ENCODE data around the gene CLPX. TPM values are rescaled to one million over a fixed set of nuclear protein-coding genes. Genes with fewer than 3 reads are reported as not detected.
"Not testable (repeated sequence)": the region's sequence is repeated elsewhere in the genome, so short reads cannot be mapped to it uniquely, and the experiment has no call there.

The CLPX gene
- total RNA-seq, 1 donor from 2014 or later, result 71.0 TPM

GRCh38 chr15:65204931-65205660 lies 20.0 kb upstream of the CLPX start:
- DNase-seq, result no peak

GRCh38 chr15:65204236-65204930 lies 19.2 kb upstream of the CLPX start:
- DNase-seq, result no peak

- DNase-seq, result no peak
These were observed 16.8 kb upstream of the CLPX start for GRCh38 chr15:65201918-65202317.

DNA sequence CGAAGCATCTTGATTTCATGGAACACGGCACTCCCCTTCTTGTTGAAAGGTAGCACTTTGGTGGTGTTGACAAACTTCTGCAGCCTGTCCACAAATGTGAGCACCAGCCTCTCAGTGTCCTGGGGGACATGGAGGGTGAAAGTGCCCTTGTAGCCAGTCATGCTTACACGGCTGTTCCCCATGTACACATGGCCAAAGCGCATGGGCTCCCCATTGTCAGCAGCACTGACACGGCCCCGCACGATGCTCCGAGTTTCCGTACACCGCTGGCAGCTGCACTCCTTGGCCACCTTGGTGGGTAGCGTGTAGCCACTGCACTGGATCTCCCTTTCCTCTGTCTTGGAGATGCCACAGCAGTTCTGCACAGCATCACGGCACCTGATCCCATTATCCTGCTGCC lies 13.4 kb upstream of the CLPX start:
- DNase-seq, result no peak

DNA sequence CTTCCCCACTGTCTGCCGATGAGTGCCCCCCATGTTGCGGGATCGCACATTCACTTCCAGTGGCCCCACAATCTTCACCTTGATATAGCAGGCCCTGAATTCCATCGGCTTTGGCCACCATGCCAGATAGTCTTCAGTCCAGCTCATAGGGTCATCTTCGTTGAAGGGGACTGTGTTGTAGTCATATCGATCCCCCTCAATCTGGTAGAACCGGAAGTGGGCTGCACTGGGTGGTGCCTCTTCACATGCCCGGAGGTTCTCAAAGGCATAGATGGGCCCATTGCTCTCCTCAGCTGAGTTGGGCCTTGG lies 12.1 kb upstream of the CLPX start:
- no peak for DNase-seq

GRCh38 chr15:65196637-65197336 lies 11.6 kb upstream of the CLPX start:
- DNase-seq, result no peak

DNA sequence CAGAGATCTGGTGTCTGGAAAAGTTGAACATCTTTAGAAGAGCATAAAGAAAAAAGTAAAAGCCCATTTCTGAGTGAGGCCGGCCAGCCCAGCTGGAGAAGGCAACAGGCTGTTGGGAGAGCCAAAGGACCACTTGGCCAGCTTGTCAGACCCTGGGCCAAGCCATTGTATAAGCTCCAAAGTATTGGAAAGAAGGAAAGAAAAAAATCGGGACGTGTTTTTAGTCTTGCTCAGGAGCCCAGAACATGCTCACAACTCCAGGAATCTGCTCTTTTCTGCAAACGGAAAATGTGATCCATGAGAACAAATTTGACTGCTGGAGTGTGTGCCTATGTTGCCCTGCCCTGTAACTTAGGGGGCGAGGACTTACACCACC lies 10.4 kb upstream of the CLPX start:
- DNase-seq, result no peak

DNA sequence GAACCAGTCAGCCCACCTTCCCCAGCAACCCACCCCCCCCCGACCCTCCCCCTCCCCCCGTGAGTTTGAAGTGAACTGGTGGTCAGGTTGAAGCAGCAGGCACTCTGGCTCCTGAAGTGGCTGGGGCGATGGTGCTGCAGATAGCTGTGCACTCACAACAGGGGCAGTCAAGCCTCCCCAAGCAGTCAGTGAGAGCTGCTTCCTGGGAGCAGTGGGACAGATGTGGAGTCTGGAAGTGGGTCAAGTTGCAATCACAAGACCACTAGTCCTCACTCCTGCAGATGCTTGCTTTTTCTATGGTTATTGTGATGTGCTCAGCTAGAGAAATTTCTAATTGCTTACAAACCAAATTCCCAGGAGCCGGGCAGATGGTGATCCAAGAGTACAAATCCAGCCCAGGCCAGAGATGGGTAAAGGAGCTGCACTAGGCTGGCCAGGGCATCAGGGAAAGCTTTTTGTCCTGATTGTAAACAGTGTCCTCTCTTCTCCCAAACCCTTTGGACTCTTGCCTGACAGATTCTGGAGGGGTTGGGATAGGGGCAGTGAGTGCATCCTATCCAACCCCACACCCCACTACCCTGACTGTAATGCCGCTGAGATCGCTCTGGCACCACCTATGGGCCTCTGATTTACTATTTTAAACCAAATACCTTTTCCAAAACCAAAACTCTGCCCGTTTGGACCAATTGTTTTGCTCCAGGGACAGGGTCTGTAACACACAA lies 9.8 kb upstream of the CLPX start:
- no peak for DNase-seq

GRCh38 chr15:65192016-65192415 lies 6.9 kb upstream of the CLPX start:
- DNase-seq, result no peak

GRCh38 chr15:65189102-65189740 lies 4.1 kb upstream of the CLPX start:
- DNase-seq, result no peak

- not testable (repeated sequence) for DNase-seq
These were observed 3.3 kb upstream of the CLPX start for GRCh38 chr15:65188472-65188871.

DNA sequence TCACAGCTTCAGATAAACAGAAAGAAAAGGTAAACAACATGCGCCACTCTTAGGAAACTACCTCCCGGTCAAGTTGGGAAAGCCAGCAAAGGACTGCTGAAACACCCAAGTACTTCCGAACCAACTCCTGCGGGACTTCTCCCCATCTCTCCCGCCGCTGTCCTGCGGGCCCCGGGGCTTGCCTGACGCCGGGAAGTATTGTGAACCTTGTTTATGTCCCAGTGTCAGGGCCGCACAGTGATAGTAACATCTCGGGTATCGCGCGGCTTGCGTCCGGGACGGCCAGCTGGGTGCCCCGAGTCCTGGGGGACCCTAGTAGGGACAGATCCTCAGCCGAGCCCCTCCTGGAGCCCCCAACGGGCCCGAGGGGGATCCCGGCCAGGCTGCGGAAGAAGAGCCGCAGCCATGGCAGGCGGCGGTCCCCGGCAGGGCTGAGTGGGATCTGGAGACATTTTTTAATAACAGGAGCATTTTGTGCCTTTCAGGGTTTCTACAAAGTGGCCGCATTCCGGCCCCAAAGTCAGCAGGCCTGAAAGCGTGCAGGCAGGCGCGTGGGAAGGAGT lies 756 bp downstream of the CLPX start:
- DNase-seq, result no peak

DNA sequence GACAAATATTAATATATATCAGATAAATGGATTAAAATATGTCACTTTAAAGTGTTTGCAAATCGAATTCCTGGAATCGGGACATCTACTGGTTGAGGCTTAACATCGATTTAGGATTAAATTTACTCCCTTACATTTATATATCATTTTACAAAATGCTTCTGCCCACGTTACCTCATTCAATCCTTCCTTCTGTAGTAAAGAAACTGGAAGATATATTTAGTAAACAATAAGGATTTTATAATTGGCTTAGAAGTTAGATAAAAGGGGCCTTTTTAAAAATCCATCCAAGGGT lies 1.3 kb downstream of the CLPX start:
- DNase-seq, result no peak

DNA sequence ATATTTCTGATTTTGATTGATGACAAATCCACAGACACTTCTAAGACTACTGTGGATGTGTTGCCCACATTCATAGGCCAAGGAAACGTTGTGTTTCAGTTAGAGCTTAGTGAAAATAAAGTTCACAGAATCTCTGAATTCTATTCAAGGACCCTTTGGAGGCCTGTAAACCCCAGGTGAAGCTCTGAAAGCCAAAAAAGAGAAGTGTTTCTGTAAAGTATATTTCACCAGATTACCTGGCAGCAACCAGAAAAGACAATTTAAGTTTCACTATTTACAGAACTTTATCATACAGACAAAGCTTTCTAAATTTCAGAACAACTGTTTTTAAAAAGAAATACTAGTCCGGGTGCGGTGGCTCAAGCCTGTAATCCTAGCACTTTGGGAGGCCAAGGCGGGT lies 2.6 kb downstream of the CLPX start:
- no peak for DNase-seq

DNA sequence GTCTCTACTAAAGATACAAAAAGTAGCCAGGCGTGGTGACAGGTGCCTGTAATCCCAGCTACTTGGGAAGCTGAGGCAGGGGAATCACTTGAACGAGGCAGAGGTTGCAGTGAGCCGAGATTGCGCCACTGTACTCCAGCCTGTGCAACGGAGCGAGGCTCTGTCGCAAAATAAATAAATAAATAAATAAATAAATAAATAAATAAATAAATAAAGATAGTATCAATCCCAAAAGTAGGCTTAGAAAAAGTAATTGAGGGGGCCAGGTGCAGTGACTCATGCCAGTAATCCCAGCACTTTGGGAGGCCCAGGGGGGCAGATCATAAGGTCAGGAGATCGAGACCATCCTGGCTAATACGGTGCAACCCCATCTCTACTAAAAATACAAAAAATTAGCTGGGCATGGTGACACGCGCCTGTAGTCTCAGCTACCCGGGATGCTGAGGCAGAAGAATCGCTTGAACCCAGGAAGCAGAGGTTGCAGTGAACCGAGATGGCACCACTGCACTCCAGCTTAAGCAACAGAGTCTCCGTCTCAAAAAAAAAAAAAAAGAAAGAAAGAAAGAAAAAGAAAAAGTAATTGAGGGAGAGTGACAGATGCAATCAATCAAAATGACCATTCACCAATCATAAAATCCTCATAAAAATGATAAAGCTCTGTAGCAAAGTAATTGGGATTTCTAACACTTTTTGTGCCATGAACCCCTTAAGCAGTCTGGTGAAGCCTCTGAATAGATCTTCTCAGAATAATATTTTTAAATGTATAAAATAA lies 3.4 kb downstream of the CLPX start:
- not testable (repeated sequence) for DNase-seq

- no peak for DNase-seq
These were observed 5.0 kb downstream of the CLPX start for GRCh38 chr15:65180167-65180566.

DNA sequence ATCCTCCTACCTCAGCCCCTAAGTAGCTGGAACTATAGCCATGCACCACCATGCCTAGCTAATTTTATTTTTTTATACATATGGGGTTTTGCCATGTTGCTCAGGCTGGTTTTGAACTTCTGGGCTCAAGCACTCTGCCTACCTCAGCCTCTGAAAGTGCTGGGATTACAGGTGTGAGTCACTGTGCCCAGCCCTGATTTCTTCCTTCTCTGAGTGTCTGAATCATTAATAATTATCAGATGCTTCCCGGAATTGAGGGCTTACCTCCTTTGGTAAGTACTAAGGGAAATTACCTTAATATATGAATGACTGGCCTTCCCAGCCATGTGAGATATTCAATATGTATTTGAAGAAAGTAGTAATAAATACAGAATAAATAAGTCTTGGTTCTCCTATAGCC lies 7.2 kb downstream of the CLPX start:
- no peak for DNase-seq

- DNase-seq, result no peak
These were observed 9.1 kb downstream of the CLPX start for GRCh38 chr15:65176056-65176455.

- DNase-seq, result no peak
These were observed 9.6 kb downstream of the CLPX start for GRCh38 chr15:65175511-65175910.

- no peak for DNase-seq
These were observed 10.6 kb downstream of the CLPX start for GRCh38 chr15:65174509-65174908.

GRCh38 chr15:65172531-65172930 lies 12.6 kb downstream of the CLPX start:
- DNase-seq, result no peak

DNA sequence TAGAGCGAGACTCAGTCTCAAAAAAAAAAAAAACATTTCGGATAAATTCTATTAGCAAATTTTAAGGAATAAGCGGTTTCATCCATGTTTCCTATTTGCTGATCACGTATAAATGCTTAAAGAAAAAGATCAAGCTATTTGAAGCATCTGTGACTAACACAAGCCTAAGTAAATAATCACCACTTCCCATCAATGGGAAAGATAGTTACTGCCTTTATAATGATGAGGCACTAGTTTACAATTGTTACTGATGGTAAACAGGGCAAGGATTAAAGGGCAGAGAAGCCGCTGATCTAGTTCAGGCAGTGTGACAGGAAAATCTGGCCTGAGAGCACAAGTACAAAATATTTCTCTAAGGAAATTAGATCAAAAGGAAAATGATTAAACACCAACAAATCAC lies 13.7 kb downstream of the CLPX start:
- no peak for DNase-seq

Measured in occipital lobe (tissue), 2 donors.